Epidermal melanocyte (primary cell): ENCODE data around the gene CCN2.
"Not testable (repeated sequence)": the region's sequence is repeated elsewhere in the genome, so short reads cannot be mapped to it uniquely, and the experiment has no call there.

Source experiments
- DNase-seq: peaks from one replicate; pipeline ENCODE4 v3.0.0; 2011; ENCODE audit warnings: low spot score; ENCODE audit not compliant: insufficient read length

CCN2 gene

DNA sequence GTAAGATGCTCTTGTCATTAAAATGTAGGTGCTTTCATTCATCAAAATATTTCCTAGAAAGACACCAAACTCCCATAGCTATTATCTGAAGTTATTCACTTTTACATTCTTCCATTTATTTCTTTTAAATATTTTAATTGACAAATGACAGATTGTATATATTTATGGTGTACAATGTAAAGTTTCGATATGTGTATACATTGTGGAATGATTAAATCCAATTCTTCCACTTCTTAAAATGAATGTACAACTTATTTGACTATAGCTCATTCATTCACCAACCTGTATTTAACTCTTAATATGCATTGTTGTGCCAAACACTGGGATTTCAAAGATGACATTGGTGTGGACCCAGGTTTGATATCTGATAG lies 41.0 kb downstream of the CCN2 start:
- no peak for DNase-seq

GRCh38 chr6:131909408-131910218 lies 41.6 kb downstream of the CCN2 start:
- DNase-seq = peak; percentile 52

- not testable (repeated sequence) for DNase-seq
Observed at GRCh38 chr6:131908787-131909186, 42.4 kb downstream of the CCN2 start.

DNA sequence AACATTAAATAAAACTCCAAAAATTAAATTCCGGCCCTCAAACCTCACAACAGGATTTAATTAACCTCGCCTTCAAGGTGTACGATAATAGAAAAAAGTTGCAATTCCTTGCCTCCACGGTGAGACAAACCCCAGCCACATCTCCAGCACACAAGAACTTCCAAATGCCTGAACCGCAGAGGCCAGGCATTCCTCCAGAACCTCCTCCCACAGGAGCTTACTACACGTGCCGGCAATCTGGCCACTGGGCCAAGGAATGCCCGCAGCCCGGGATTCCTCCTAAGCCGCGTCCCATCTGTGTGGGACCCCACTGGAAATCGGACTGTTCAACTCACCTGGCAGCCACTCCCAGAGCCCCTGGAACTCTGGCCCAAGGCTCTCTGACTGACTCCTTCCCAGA lies 47.4 kb downstream of the CCN2 start:
- not testable (repeated sequence) for DNase-seq

DNA sequence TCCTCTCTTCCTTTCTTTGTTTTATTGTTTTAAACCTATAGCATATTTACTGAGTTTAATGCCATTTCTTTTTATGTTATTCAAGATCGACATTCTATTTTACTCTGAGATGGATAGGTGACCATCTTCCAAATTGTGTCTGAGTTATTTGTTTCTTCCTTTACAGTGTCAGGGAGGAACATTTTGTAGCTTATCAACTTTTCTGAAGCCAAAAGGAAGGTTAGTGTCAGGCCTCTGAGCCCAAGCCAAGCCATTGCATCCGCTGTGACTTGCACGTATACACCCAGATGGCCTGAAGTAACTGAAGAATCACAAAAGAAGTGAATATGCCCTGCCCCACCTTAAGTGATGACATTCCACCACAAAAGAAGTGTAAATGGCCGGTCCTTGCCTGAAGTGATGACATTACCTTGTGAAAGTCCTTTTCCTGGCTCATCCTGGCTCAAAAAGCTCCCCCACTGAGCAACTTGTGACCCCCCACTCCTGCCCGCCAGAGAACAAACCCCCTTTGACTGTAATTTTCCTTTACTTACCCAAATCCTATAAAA lies 49.8 kb downstream of the CCN2 start:
- DNase-seq = not testable (repeated sequence)

DNA sequence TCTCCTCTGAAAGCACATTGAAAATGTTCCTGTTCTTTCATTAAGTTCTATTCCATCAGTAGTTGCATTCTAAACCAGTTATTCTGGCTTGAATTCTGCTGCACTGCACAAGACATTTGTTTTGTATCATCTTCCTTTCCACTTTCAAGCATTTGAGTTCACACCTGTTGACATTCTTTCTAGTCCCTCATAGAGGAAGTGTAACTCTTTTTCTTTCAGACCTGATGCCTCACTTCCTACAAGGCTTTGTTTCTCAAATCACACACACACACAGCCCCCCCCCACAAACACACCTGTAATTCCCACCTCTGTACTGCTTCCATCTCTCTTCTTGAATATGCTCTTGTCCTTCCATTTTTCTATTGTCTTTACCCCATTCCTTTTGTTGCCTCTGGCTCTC lies 50.9 kb downstream of the CCN2 start:
- no peak for DNase-seq

DNA sequence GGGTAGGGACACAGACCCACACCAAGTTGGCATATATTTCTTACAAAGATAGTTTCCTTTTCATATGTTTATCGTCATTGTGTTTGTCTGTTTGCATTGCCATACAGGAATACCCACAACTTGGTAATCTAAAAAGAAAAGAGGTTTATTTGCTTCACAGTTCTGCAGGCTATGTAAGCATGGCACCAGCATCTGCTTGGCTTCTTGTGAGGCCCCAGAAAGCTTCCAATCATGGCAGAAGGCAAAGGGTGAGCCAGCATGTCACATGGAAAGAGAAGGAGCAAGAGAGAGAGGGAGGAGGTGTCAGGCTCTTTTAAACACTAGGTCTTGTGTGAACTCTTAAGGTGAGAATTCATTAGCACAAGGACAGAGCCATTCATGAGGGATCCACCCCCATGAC lies 52.5 kb downstream of the CCN2 start:
- DNase-seq = no peak
